Activated T-helper 1 cell treated with anti-CD3 and anti-CD28 coated beads, Interleukin-12 subunit alpha, Interleukin-12 subunit beta, Interleukin-2, Interleukin-4 antibody, amounts not matched to agents 30 ng/mL and 10 ng/mL and 1 ng/mL, durations not matched to agents 14 hours and 24 hours and 36 hours (primary cell): ENCODE measurements around the gene PEX6. TPM values are rescaled to one million over a fixed set of nuclear protein-coding genes. Genes with fewer than 3 reads are reported as not detected.
A peak's percentile ranks its signal among the peaks of the same experiment; 100 is the strongest.
"Not testable (repeated sequence)": the region's sequence is repeated elsewhere in the genome, so short reads cannot be mapped to it uniquely, and the experiment has no call there.

Experiments used
- DNase-seq: peaks from one replicate; pipeline ENCODE4 v3.0.0; 2021; ENCODE audit warnings: low spot score
- H3K27ac Mint-ChIP-seq: one replicate; pipeline ENCODE4 v1.8.0; 2021; ENCODE audit warnings: mild to moderate bottlenecking, mixed read lengths
- H3K27me3 Mint-ChIP-seq: one replicate; pipeline ENCODE4 v1.8.0; 2022; ENCODE audit warnings: mild to moderate bottlenecking, moderate library complexity, mixed read lengths; ENCODE audit not compliant: insufficient read depth
- H3K36me3 Mint-ChIP-seq: one replicate; pipeline ENCODE4 v1.8.0; 2021; ENCODE audit warnings: low read depth, mixed read lengths
- H3K4me1 Mint-ChIP-seq: one replicate; pipeline ENCODE4 v1.8.0; 2021; ENCODE audit warnings: low read depth, mixed read lengths
- H3K4me3 Mint-ChIP-seq: one replicate; pipeline ENCODE4 v1.8.0; 2021; ENCODE audit warnings: mild to moderate bottlenecking, moderate library complexity, mixed read lengths
- H3K9me3 Mint-ChIP-seq: one replicate; pipeline ENCODE4 v1.8.0; 2021; ENCODE audit warnings: mixed read lengths
- intact Hi-C: fragments of 100-400 bp; cut with micrococcal nuclease; formaldehyde crosslinking; loops from one replicate; pipeline ENCODE4 v1.15.1; 2024
- total RNA-seq: library from RNA; stranded (reverse); gene quantifications from 2 replicates; pipeline ENCODE4 v1.2.3, GENCODE V29; 2022

Gene PEX6
- total RNA-seq, 1 donor from 2014 or later, result 20.9 TPM

- H3K4me1 Mint-ChIP-seq, result peaks cover 18% of the 10 kb centered on the region
- H3K4me3 Mint-ChIP-seq, result peak overlapping the region; percentile 47
- peaks cover 18% of the 10 kb centered on the region for H3K27me3 Mint-ChIP-seq
- intact Hi-C loops, result loop anchor here (1.0 to 5.0 kb wide), 2 partner anchors 19 to 58 kb away; partner anchors contain the start of gene PEX6
- H3K27ac Mint-ChIP-seq, result no peak overlapping the region
- no peak for DNase-seq
- no peaks in the 10 kb centered on the region for H3K9me3 Mint-ChIP-seq
- H3K36me3 Mint-ChIP-seq, result peaks cover 13% of the 10 kb centered on the region
Measured at GRCh38 chr6:42959917-42960242, 19.1 kb downstream of the PEX6 start.

DNA sequence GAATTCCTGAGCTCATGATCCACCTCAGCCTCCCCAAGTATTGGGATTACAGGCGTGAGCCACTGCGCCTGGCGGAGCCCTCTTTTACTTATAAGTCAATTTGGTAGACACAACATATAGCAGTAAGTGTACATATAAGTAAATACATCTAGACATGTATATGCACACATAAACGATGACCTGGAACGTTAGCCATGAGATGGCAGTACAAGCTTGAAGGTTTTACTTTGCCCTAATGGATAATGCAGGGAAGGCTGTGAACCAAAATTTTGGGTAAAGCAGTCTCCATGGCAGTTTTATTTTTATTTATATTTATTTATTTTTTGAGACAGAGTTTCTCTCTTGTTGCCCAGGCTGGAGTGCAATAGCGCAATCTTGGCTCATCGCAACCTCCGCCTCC lies 20.9 kb downstream of the PEX6 start:
- Mint-ChIP-seq H3K9me3 (no peaks in the 10 kb centered on the region), H3K4me3 (no peak overlapping the region), H3K27me3 (peaks cover 18% of the 10 kb centered on the region), H3K27ac (no peak overlapping the region), H3K36me3 (peaks cover 12% of the 10 kb centered on the region), H3K4me1 (peaks cover 18% of the 10 kb centered on the region)
- intact Hi-C loops, result no loop called here
- DNase-seq, result no peak

DNA sequence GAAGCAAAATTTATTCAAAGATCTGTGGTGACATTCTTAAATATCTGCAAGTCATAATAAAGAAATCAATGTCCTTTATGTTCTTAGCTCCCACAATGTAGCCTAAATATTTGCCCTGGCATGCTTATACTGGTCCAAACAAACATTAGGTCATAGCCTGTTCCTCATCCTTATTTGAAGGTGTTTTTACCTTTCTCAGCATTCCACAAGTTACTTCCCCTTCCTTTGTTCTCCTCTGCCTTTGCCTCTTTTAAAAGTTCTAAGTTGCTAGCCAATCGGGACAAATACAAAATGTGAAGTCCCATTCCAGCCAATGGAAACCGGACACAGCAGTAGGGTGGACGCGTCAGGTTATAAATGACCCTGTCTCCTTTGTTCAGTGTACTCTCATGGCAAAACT lies 24.6 kb downstream of the PEX6 start:
- DNase-seq, H3K27me3 Mint-ChIP-seq, H3K9me3 Mint-ChIP-seq, H3K4me1 Mint-ChIP-seq, H3K36me3 Mint-ChIP-seq, intact Hi-C loops, H3K27ac Mint-ChIP-seq, H3K4me3 Mint-ChIP-seq: not testable (repeated sequence)

GRCh38 chr6:42952389-42952788 lies 26.6 kb downstream of the PEX6 start:
- Mint-ChIP-seq H3K27me3 (no peaks in the 10 kb centered on the region), H3K36me3 (peaks cover 4% of the 10 kb centered on the region), H3K27ac (no peak overlapping the region), H3K9me3 (no peaks in the 10 kb centered on the region), H3K4me1 (no peaks in the 10 kb centered on the region), H3K4me3 (no peak overlapping the region)
- intact Hi-C loops, result no loop called here
- DNase-seq, result no peak

- no peaks in the 10 kb centered on the region for H3K4me1 Mint-ChIP-seq
- H3K27me3 Mint-ChIP-seq, result no peaks in the 10 kb centered on the region
- DNase-seq, result no peak
- no peaks in the 10 kb centered on the region for H3K9me3 Mint-ChIP-seq
- intact Hi-C loops, result no loop called here
- H3K4me3 Mint-ChIP-seq, result no peak overlapping the region
- no peak overlapping the region for H3K27ac Mint-ChIP-seq
- peaks cover 7% of the 10 kb centered on the region for H3K36me3 Mint-ChIP-seq
Measured at GRCh38 chr6:42947950-42948349, 31.0 kb downstream of the PEX6 start.

GRCh38 chr6:42942444-42942843 lies 36.5 kb downstream of the PEX6 start:
- H3K36me3 Mint-ChIP-seq, result peaks cover 12% of the 10 kb centered on the region
- no peaks in the 10 kb centered on the region for H3K9me3 Mint-ChIP-seq
- H3K27ac Mint-ChIP-seq, result no peak overlapping the region
- no peaks in the 10 kb centered on the region for H3K27me3 Mint-ChIP-seq
- H3K4me3 Mint-ChIP-seq, result no peak overlapping the region
- intact Hi-C loops, result no loop called here
- H3K4me1 Mint-ChIP-seq, result peaks cover 4% of the 10 kb centered on the region
- no peak for DNase-seq

- H3K27me3 Mint-ChIP-seq, DNase-seq, H3K27ac Mint-ChIP-seq, intact Hi-C loops, H3K9me3 Mint-ChIP-seq, H3K4me1 Mint-ChIP-seq, H3K4me3 Mint-ChIP-seq: not testable (repeated sequence)
- peaks cover 15% of the 10 kb centered on the region for H3K36me3 Mint-ChIP-seq
Measured at GRCh38 chr6:42941356-42941755, 37.6 kb downstream of the PEX6 start.

- Mint-ChIP-seq H3K4me3 (no peak overlapping the region), H3K36me3 (peaks cover 23% of the 10 kb centered on the region), H3K4me1 (peaks cover 4% of the 10 kb centered on the region), H3K9me3 (no peaks in the 10 kb centered on the region), H3K27ac (no peak overlapping the region), H3K27me3 (no peaks in the 10 kb centered on the region)
- intact Hi-C loops, result no loop called here
- no peak for DNase-seq
Measured at GRCh38 chr6:42940493-42941045, 38.4 kb downstream of the PEX6 start.

GRCh38 chr6:42939810-42940167 lies 39.2 kb downstream of the PEX6 start:
- Mint-ChIP-seq H3K27me3 (no peaks in the 10 kb centered on the region), H3K27ac (no peak overlapping the region), H3K36me3 (peaks cover 23% of the 10 kb centered on the region), H3K9me3 (no peaks in the 10 kb centered on the region), H3K4me1 (peaks cover 4% of the 10 kb centered on the region), H3K4me3 (no peak overlapping the region)
- DNase-seq, result no peak
- intact Hi-C loops, result no loop called here

DNA sequence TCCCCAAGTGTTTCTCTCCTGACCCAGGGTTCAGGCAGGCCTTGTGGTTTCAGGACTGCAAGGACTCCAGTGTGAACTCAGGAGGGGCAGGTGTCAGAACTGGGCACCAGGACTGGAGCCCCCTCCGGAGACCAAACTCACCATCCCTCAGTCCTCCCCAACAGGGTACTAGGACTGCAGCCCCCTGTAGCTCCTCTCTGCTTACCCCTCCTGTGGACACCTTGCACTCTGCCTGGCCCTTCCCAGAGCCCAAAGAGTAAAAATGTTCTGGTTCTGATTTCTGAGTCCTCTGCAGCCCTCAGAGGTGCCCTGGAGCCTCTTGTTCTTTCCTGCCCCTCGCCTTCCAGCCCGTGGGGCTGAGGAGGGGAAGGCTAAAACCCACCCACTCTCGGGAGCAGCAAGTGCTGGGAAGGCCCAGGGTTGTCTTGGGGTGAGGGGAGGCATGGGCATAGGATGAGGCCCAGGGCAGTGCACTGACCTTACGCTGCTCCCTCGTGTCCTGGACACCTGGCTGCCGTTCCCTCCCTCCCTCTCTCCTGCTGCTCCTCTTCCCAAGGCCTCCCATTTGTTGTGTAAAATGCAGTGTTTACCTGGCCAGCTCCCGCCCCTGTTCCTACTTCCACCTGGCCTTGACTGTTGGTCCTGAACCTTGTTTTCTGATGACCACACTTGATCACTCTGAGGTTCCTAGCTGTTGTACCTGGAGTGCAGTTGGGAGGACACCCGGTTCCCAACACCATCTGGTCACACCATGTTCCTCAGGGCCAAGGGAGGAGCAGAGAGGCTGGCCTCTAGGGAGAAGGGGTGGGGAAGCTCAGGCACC lies 39.8 kb downstream of the PEX6 start:
- no peaks in the 10 kb centered on the region for H3K27me3 Mint-ChIP-seq
- no peak overlapping the region for H3K4me3 Mint-ChIP-seq
- intact Hi-C loops, result no loop called here
- DNase-seq, result no peak
- H3K4me1 Mint-ChIP-seq, result peaks cover 4% of the 10 kb centered on the region
- H3K36me3 Mint-ChIP-seq, result peaks cover 23% of the 10 kb centered on the region
- no peaks in the 10 kb centered on the region for H3K9me3 Mint-ChIP-seq
- H3K27ac Mint-ChIP-seq, result no peak overlapping the region

DNA sequence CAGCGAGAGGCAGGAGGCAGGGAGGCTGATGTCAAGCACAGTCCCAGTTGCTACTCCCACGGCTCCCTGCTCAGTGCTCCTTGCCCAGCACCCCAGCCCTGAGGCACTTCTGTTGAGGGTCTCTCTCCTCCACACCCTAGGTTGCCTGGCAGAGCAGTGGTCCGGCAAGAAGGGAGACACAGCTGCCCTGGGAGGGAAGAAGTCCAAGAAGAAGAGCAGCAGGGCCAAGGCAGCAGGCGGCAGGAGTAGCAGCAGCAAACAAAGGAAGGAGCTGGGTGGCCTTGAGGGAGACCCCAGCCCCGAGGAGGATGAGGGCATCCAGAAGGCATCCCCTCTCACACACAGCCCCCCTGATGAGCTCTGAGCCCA lies 40.6 kb downstream of the PEX6 start:
- Mint-ChIP-seq H3K27ac (no peak overlapping the region), H3K9me3 (no peaks in the 10 kb centered on the region), H3K4me1 (peaks cover 5% of the 10 kb centered on the region), H3K36me3 (peaks cover 23% of the 10 kb centered on the region), H3K4me3 (no peak overlapping the region), H3K27me3 (no peaks in the 10 kb centered on the region)
- intact Hi-C loops, result no loop called here
- DNase-seq, result no peak

DNA sequence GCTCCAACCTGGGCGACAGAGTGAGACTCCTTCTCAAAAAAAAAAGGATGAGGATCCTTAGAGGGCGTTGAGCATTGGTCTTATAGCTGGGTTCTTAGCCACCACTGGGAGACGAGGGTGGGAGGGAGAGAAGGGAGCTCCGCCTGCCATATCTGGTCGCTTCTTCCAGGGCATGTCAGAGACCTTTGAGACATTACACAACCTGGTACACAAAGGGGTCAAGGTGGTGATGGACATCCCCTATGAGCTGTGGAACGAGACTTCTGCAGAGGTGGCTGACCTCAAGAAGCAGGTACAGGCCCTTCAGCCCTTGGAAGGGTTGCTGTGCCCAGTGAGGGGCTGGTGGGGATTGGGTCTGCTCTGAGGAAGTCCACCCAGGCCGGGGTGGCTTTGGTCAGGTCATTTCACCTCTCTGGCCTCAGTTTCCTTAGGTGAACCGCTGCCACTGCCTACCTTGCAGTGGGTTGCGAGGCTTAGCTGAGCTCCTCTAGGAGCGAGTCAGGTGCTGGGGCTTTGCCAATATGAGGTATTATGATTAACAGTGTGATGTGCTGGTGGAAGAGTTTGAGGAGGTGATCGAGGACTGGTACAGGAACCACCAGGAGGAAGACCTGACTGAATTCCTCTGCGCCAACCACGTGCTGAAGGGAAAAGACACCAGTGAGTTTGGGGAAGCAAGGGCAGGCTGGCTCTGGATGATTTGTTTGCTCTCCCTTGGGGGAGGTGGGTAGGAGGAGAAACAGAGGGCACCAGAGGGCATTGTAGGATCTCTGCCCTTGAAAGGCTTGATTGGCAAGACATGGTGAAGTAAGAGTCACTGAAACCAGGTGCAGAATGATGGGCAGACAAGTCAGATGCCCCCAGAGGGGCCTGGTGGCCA lies 41.2 kb downstream of the PEX6 start:
- Mint-ChIP-seq H3K9me3 (no peaks in the 10 kb centered on the region), H3K27ac (peak overlapping the region; percentile 61), H3K27me3 (no peaks in the 10 kb centered on the region), H3K4me3 (no peak overlapping the region), H3K4me1 (peaks cover 11% of the 10 kb centered on the region), H3K36me3 (peaks cover 22% of the 10 kb centered on the region)
- no peak for DNase-seq
- intact Hi-C loops, result no loop called here

DNA sequence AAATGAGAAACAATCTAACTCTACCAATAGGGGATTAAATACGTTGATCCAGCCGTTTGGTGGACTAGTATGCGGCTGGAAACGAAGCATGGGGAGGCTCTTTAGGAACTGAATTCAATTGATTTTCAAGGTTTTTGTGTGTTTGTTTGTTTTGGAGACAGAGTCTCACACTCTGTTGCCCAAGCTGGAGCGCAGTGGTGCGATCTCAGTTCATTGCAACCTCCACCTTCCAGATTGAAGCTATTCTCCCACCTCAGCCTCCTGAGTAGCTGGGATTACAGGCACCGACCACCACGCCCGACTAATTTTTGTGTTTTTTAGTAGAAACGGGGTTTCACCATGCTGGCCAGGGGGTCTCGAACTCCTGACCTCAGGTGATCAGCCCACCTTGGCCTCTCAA lies 42.6 kb downstream of the PEX6 start:
- H3K27ac Mint-ChIP-seq, result no peak overlapping the region
- H3K9me3 Mint-ChIP-seq, result no peaks in the 10 kb centered on the region
- intact Hi-C loops, result no loop called here
- peaks cover 23% of the 10 kb centered on the region for H3K4me1 Mint-ChIP-seq
- peaks cover 26% of the 10 kb centered on the region for H3K36me3 Mint-ChIP-seq
- no peaks in the 10 kb centered on the region for H3K27me3 Mint-ChIP-seq
- no peak overlapping the region for H3K4me3 Mint-ChIP-seq
- DNase-seq, result no peak
